H9 (cell line): Measurements from ENCODE around the gene KREMEN1. TPM values are rescaled to one million over a fixed set of nuclear protein-coding genes. Genes with fewer than 3 reads are reported as not detected.

Experiments
- DNase-seq: peaks from one replicate; pipeline ENCODE4 v3.0.0-alpha.2; 2017
- H2AFZ ChIP-seq: one replicate; pipeline ENCODE4 v1.6.1; 2013; ENCODE audit warnings: mild to moderate bottlenecking, low read length, control low read depth, moderate library complexity
- H2AK5ac ChIP-seq: 2 replicates; pipeline ENCODE4 v1.6.1; 2013; ENCODE audit warnings: low read length, control low read depth, mixed read lengths; ENCODE audit not compliant: insufficient read length
- H2BK120ac ChIP-seq: one replicate; pipeline ENCODE4 v1.6.1; 2013; ENCODE audit warnings: low read depth, mild to moderate bottlenecking, low read length, control low read depth, inconsistent platforms; ENCODE audit not compliant: poor library complexity, severe bottlenecking
- H2BK12ac ChIP-seq: 2 replicates; pipeline ENCODE4 v1.6.1; 2013; ENCODE audit warnings: low read length, control low read depth, mixed read lengths, low read depth; ENCODE audit not compliant: insufficient read length
- H2BK15ac ChIP-seq: 2 replicates; pipeline ENCODE4 v1.6.1; 2013; ENCODE audit warnings: low read depth, low read length, control low read depth
- H2BK20ac ChIP-seq: one replicate; pipeline ENCODE4 v1.6.1; 2013; ENCODE audit warnings: low read depth, mild to moderate bottlenecking, low read length, control low read depth, inconsistent platforms; ENCODE audit not compliant: poor library complexity, severe bottlenecking
- H2BK5ac ChIP-seq: 2 replicates; pipeline ENCODE4 v1.6.1; 2013; ENCODE audit warnings: low read length, control low read depth, mixed read lengths; ENCODE audit not compliant: insufficient read length
- H3K14ac ChIP-seq: 2 replicates; pipeline ENCODE4 v1.6.1; 2013; ENCODE audit warnings: low read length, control low read depth; ENCODE audit not compliant: insufficient read depth
- H3K18ac ChIP-seq: 2 replicates; pipeline ENCODE4 v1.6.1; 2013; ENCODE audit warnings: low read depth, mild to moderate bottlenecking, mixed read lengths, low read length, control low read depth; ENCODE audit not compliant: insufficient read length
- H3K23ac ChIP-seq: 2 replicates; pipeline ENCODE4 v1.6.1; 2013; ENCODE audit warnings: low read length, control low read depth, mixed read lengths, low read depth; ENCODE audit not compliant: insufficient read length
- H3K23me2 ChIP-seq: 2 replicates; pipeline ENCODE4 v1.6.1; 2013; ENCODE audit warnings: low read depth, mild to moderate bottlenecking, mixed read lengths, low read length, control low read depth; ENCODE audit not compliant: insufficient read length, poor library complexity, severe bottlenecking
- H3K27ac ChIP-seq: 2 replicates; pipeline ENCODE4 v1.5.1; 2013; ENCODE audit warnings: low read length, control low read depth, mixed read lengths, low read depth; ENCODE audit not compliant: insufficient read length
- H3K27me3 ChIP-seq: 2 replicates; pipeline ENCODE4 v1.6.1; 2013; ENCODE audit warnings: low read length, control low read depth, inconsistent platforms; ENCODE audit not compliant: insufficient read depth
- H3K4ac ChIP-seq: 2 replicates; pipeline ENCODE4 v1.6.1; 2013; ENCODE audit warnings: low read depth, mild to moderate bottlenecking, control low read depth, inconsistent platforms, low read length, moderate library complexity
- H3K4me1 ChIP-seq: 2 replicates; pipeline ENCODE4 v1.6.1; 2013; ENCODE audit warnings: low read length, control low read depth, inconsistent platforms; ENCODE audit not compliant: insufficient read depth
- H3K4me2 ChIP-seq: 2 replicates; pipeline ENCODE4 v1.6.1; 2013; ENCODE audit warnings: low read length, control low read depth, mixed read lengths; ENCODE audit not compliant: insufficient read length, insufficient read depth
- H3K56ac ChIP-seq: 2 replicates; pipeline ENCODE4 v1.6.1; 2013; ENCODE audit warnings: low read depth, mild to moderate bottlenecking, mixed read lengths, low read length, control low read depth; ENCODE audit not compliant: insufficient read length
- H3K79me1 ChIP-seq: 2 replicates; pipeline ENCODE4 v1.6.1; 2013; ENCODE audit warnings: low read depth, mild to moderate bottlenecking, moderate library complexity, low read length, control low read depth, inconsistent platforms; ENCODE audit not compliant: insufficient read depth, poor library complexity, severe bottlenecking
- H3K79me2 ChIP-seq: 2 replicates; pipeline ENCODE4 v1.6.1; 2013; ENCODE audit warnings: low read length, control low read depth, inconsistent platforms; ENCODE audit not compliant: insufficient read depth
- H3K9ac ChIP-seq: 2 replicates; pipeline ENCODE4 v1.6.1; 2013; ENCODE audit warnings: low read length, control low read depth, mixed read lengths; ENCODE audit not compliant: insufficient read length; ENCODE audit errors: extremely low read depth
- H3K9me3 ChIP-seq: one replicate; pipeline ENCODE4 v1.6.1; 2013; ENCODE audit warnings: low read depth, low read length, inconsistent platforms; ENCODE audit not compliant: control insufficient read depth
- H3T11ph ChIP-seq: one replicate; pipeline ENCODE4 v1.6.1; 2013; ENCODE audit warnings: mild to moderate bottlenecking, low read length, control low read depth, inconsistent platforms
- H4K20me1 ChIP-seq: one replicate; pipeline ENCODE4 v1.6.1; 2013; ENCODE audit not compliant: control insufficient read depth, insufficient read length, insufficient read depth
- H4K5ac ChIP-seq: 2 replicates; pipeline ENCODE4 v1.6.1; 2013; ENCODE audit warnings: low read depth, mild to moderate bottlenecking, mixed read lengths, low read length, control low read depth; ENCODE audit not compliant: insufficient read length
- H4K8ac ChIP-seq: replicated peaks from 2 replicates; pipeline ENCODE4 v1.6.1; 2013; ENCODE audit warnings: low read length, control low read depth, mixed read lengths, low read depth; ENCODE audit not compliant: insufficient read length
- H4K91ac ChIP-seq: 2 replicates; pipeline ENCODE4 v1.6.1; 2013; ENCODE audit warnings: low read depth, mild to moderate bottlenecking, moderate library complexity, mixed read lengths, low read length, control low read depth; ENCODE audit not compliant: insufficient read length
- H3K27ac Mint-ChIP-seq, 3 experiments: 2 replicates in 2 of 3; 3 replicates in 1 of 3; pipeline ENCODE4 v1.8.0; 2020 to 2021; ENCODE audit warnings: mixed read lengths in 3 of 3, mild to moderate bottlenecking in 1 of 3, moderate library complexity in 1 of 3
- H3K27me3 Mint-ChIP-seq: 2 replicates; pipeline ENCODE4 v1.8.0; 2021; ENCODE audit warnings: low read depth, mild to moderate bottlenecking, moderate library complexity, mixed read lengths
- H3K36me3 Mint-ChIP-seq, 3 experiments: 2 replicates in 2 of 3; 3 replicates in 1 of 3; pipeline ENCODE4 v1.8.0; 2020 to 2021; ENCODE audit warnings: low read depth in 3 of 3, mixed read lengths in 3 of 3; ENCODE audit not compliant: insufficient read depth in 1 of 3
- H3K4me1 Mint-ChIP-seq, 2 experiments: 2 replicates each; pipeline ENCODE4 v1.8.0; 2020; ENCODE audit warnings: mixed read lengths in 2 of 2
- H3K4me3 Mint-ChIP-seq, 2 experiments: 2 replicates in 1 of 2; 3 replicates in 1 of 2; pipeline ENCODE4 v1.8.0; 2020 to 2021; ENCODE audit warnings: mild to moderate bottlenecking in 2 of 2, mixed read lengths in 2 of 2, moderate library complexity in 1 of 2
- H3K9me3 Mint-ChIP-seq, 2 experiments: 2 replicates in 1 of 2; 3 replicates in 1 of 2; pipeline ENCODE4 v1.8.0; 2020; ENCODE audit warnings: mild to moderate bottlenecking in 2 of 2, mixed read lengths in 2 of 2, moderate library complexity in 1 of 2
- WGBS: extraction: QIAGEN DNeasy Blood & Tissue Kit; methylation state at CpG from one replicate; pipeline ENCODE4 v1.1.7; 2013; ENCODE audit warnings: missing lambda C conversion rate, low lambda C conversion rate, mixed read lengths; ENCODE audit not compliant: insufficient read length; ENCODE audit errors: extremely low coverage; 5-methylcytosine and 5-hydroxymethylcytosine counted together
- total RNA-seq: library from RNA; stranded (reverse); gene quantifications from 2 replicates; pipeline ENCODE4 v1.2.1, GENCODE V29; 2021
- TF ChIP-seq, protein P1 (sequence below): fragments of 200-600 bp; sonication (generic); conservative IDR thresholded peaks from 3 replicates; pipeline ENCODE4 v1.8.0; 2021; ENCODE audit warnings: antibody characterized with exemption, mild to moderate bottlenecking

The KREMEN1 gene
- total RNA-seq, 1 experiment from 2014 or later = 2.4 TPM

DNA sequence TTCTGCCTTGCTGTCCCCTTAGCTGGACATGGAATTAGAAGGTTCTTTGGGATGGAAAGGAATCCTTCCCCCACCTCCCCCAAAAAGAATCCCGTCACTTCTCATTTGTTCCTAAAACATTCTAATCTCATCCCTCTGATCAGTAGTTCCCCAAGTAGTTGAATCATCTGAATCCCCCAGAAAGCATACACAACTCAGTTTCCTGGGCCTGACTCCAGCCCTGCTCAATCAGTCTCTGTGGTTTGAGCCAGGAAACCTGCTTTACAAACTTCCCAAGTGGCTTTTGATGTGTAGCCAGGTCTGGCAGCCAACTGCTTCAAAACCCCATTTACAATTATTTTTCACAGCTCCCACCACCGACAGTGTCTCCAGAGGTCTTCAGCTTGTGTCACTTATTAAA is 31.4 kb upstream of the KREMEN1 start:
- H3K18ac ChIP-seq = no peak overlapping the region
- no peaks in the 10 kb centered on the region for H3K9me3 Mint-ChIP-seq
- H2BK20ac ChIP-seq = no peak overlapping the region
- peaks cover 7 to 16% of the 10 kb centered on the region in 2 experiments; a peak in 3 of 4 replicates for H3K4me1 Mint-ChIP-seq
- no peak overlapping the region for H3K14ac ChIP-seq
- no peak overlapping the region for H2BK12ac ChIP-seq
- no CpG with 5 or more reads among the region's 2 CpGs for WGBS
- no peaks in the 10 kb centered on the region for H3K23me2 ChIP-seq
- no peak overlapping the region for H4K5ac ChIP-seq
- no peak overlapping the region for H3K4ac ChIP-seq
- no peaks in the 10 kb centered on the region for H3K4me1 ChIP-seq
- H3K56ac ChIP-seq = no peak overlapping the region
- H2BK15ac ChIP-seq = no peak overlapping the region
- H3T11ph ChIP-seq = no peak overlapping the region
- H2BK5ac ChIP-seq = no peak overlapping the region
- no peak overlapping the region for H2AFZ ChIP-seq
- no peak overlapping the region for H2BK120ac ChIP-seq
- H3K9me3 ChIP-seq = no peaks in the 10 kb centered on the region
- no peak overlapping the region for H3K4me3 Mint-ChIP-seq
- H2AK5ac ChIP-seq = no peak overlapping the region
- H3K27me3 Mint-ChIP-seq = no peaks in the 10 kb centered on the region
- TF ChIP-seq, protein P1, sequence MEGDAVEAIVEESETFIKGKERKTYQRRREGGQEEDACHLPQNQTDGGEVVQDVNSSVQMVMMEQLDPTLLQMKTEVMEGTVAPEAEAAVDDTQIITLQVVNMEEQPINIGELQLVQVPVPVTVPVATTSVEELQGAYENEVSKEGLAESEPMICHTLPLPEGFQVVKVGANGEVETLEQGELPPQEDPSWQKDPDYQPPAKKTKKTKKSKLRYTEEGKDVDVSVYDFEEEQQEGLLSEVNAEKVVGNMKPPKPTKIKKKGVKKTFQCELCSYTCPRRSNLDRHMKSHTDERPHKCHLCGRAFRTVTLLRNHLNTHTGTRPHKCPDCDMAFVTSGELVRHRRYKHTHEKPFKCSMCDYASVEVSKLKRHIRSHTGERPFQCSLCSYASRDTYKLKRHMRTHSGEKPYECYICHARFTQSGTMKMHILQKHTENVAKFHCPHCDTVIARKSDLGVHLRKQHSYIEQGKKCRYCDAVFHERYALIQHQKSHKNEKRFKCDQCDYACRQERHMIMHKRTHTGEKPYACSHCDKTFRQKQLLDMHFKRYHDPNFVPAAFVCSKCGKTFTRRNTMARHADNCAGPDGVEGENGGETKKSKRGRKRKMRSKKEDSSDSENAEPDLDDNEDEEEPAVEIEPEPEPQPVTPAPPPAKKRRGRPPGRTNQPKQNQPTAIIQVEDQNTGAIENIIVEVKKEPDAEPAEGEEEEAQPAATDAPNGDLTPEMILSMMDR = no peak
- H3K79me1 ChIP-seq = no peaks in the 10 kb centered on the region
- no peak for DNase-seq
- H4K20me1 ChIP-seq = no peaks in the 10 kb centered on the region
- no peaks in the 10 kb centered on the region for H3K27me3 ChIP-seq
- H4K91ac ChIP-seq = no peak overlapping the region
- H3K79me2 ChIP-seq = no peaks in the 10 kb centered on the region
- H3K23ac ChIP-seq = no peak overlapping the region
- peak overlapping the region in 1 of 3 experiments; percentile 22; a peak in 2 of 7 replicates for H3K27ac Mint-ChIP-seq
- H4K8ac ChIP-seq = no peak overlapping the region
- H3K4me2 ChIP-seq = no peak overlapping the region
- H3K36me3 Mint-ChIP-seq = peaks cover 9 to 35% (median 29%) of the 10 kb centered on the region in 3 experiments; a peak in 6 of 7 replicates
- H3K9ac ChIP-seq = no peak overlapping the region
- no peak overlapping the region for H3K27ac ChIP-seq
